HG03159 (cell line): ENCODE results near the gene DCTD.

Source experiments
- ATAC-seq: cut with Tn5 transposase; IDR thresholded peaks from one replicate; pipeline ENCODE4 v1.9.1; 2021; ENCODE audit warnings: mild to moderate bottlenecking, moderate library complexity; ENCODE audit not compliant: unreplicated experiment

DCTD gene

DNA sequence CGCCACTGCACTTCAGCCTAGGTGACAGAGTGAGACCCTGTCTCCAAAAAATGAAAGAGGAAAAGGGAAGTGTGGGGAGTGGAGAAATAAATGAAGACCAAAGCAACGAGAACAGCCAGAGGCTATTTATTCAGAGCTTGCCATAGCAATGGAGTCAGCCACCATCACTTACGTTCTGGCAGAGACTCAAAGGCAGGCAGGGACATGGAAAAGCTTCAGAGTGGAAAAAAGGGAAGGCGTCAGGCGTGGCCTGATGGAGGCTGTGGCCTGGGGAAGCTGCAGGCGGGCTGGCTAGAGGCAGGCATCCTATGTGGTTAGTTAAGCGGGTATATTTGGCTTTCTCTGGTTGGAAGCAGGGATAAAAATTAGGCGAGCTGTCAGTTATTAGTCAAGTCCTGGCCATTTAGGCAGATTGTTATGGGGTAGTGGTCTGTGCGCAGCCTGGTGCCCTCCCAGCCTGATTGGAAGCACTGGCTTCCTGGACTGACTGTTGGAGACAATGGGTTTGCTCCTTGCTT, 73.3 kb downstream of the DCTD start:
- ATAC-seq, result no peak

DNA sequence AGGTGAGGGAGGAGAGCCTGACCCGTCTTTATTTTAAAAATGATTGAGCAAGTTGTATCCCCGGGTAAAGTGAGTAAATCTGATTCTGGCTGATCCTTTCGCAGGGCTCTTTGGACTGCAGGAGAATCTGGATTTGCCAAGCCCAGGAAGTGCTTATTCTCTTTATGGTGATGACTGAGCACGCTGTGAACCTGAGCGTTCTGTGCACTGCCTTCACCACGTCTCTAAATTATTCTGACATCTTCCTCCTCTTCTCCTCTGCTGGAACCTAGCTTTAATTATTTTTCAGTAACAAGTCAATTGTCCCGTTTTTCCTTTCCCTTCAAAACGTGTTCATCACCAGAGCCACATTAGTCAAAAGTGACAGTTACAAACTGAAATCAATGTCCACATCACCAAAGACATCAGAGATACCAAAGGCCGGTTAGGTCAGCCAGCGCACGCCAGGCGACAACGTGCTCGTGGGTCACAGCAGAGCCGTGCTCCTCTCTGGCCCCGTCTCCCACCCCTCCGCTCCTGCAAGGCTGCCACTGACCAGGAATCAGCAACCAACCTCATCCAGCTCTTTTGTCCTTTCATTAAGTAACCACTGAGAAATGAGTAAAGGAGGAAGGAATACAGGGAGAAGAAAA, 74.3 kb downstream of the DCTD start:
- no peak for ATAC-seq

DNA sequence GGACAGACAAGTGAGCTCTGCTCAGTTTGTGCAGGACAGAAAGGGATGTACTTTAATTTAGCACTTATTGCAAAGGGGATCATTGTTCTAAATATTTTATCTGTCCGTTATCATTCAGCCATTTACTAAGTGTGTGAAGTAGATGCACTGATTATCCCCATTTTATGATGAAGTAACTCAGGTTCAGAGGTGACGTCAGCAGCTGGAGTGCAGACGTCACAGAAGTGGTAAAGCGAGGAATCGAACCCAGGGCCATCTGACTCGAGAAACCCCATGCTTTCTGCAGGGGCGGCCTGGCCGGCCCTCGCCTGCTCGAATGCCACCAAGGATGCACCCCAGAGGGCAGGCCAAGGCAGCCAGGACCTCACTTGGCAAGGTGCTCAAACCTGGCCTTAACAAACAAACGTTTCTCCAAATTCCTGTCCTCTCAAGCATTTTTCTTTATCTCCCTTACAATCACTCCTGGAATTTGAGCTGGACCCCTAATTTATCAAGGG, 75.0 kb downstream of the DCTD start:
- ATAC-seq, result no peak

DNA sequence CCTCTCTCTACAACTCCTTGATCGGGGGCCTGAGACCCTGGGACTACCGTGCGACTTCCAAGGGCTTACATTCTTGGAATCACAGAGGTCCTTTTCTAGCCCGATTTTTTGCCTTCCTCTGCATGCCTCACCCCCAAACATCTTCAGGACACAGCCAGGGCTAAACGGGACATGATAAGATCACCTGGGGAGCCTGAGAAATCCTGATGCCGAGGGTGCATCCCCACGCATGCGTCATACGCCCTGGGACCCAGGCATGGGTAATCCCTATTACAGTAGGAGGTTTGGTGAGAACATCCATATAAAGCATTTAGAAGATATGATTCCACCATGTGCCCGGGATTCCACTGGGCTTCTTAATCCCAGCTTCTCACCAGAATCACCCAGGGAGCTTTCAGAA, 77.1 kb downstream of the DCTD start:
- ATAC-seq, result no peak
